Stomach (tissue), 9 donors: ENCODE results near the gene ZBTB2. TPM values are rescaled to one million over a fixed set of nuclear protein-coding genes. Genes with fewer than 3 reads are reported as not detected.
A peak's percentile ranks its signal among the peaks of the same experiment; 100 is the strongest.

ENCODE experiments used
- DNase-seq, 2 donors: peaks; one replicate each; pipeline versions ENCODE4 v3.0.0 to v3.0.0-alpha.2; 2013 to 2019
- H3K27ac ChIP-seq, 5 donors: fragments of 200-600 bp in 4 of 5; sonication (generic) in 4 of 5; one replicate each; pipeline ENCODE4 v1.5.1; 2013 to 2019; ENCODE audit warnings: mild to moderate bottlenecking in 1 of 5, moderate library complexity in 1 of 5
- H3K27me3 ChIP-seq, 3 donors: fragments of 200-600 bp; sonication (generic); one replicate each; pipeline ENCODE4 v1.5.1; 2017 to 2019; ENCODE audit warnings: mixed run types in 1 of 3
- H3K36me3 ChIP-seq, 4 donors: fragments of 200-600 bp; sonication (generic); 1 replicate in 3 of 4; 2 replicates in 1 of 4; pipeline ENCODE4 v1.5.1; 2016 to 2019
- H3K4me1 ChIP-seq, 4 donors: fragments of 200-600 bp; sonication (generic); one replicate each; pipeline ENCODE4 v1.5.1; 2016 to 2019
- H3K4me3 ChIP-seq, 4 donors: fragments of 200-600 bp; sonication (generic) in 3 of 4; one replicate each; pipeline ENCODE4 v1.5.1; 2016 to 2019; ENCODE audit warnings: mild to moderate bottlenecking in 1 of 4
- H3K9me3 ChIP-seq, 4 donors: fragments of 200-600 bp; sonication (generic); one replicate each; pipeline ENCODE4 v1.5.1; 2016 to 2019
- EP300 ChIP-seq: sonication (generic); formaldehyde crosslinking; IDR thresholded peaks from one replicate; pipeline ENCODE4 v1.6.1; 2017; ENCODE audit warnings: antibody characterized with exemption
- POLR2A ChIP-seq, 4 donors: fragments of 450-650 bp; IDR thresholded peaks; one replicate each; pipeline ENCODE4 v1.6.1; 2016; ENCODE audit warnings: antibody characterized with exemption in 4 of 4, control low read depth in 2 of 4, mild to moderate bottlenecking in 1 of 4, moderate library complexity in 1 of 4
- POLR2AphosphoS5 ChIP-seq, 3 donors: sonication (generic); formaldehyde crosslinking; IDR thresholded peaks; one replicate each; pipeline ENCODE4 v1.6.1; 2016; ENCODE audit warnings: antibody characterized with exemption in 3 of 3
- WGBS, 5 donors: extraction: QIAGEN DNeasy Blood & Tissue Kit in 3 of 5; methylation state at CpG; one replicate each; pipeline versions ENCODE4 v1.1.5 to v1.1.7; 2013 to 2018; 5-methylcytosine and 5-hydroxymethylcytosine counted together
- intact Hi-C: fragments of 100-400 bp; cut with DNase I; formaldehyde crosslinking; loops from one replicate; pipeline ENCODE4 v1.15.1; 2023; ENCODE audit warnings: low total_unique reads
- polyA plus RNA-seq, 3 donors: library from polyadenylated mRNA; stranded (reverse); fragments of 200-250 nt; gene quantifications; one replicate each; pipeline ENCODE4 v1.2.3, GENCODE V29; 2013
- total RNA-seq, 5 donors: library from RNA; depleted of rRNA; stranded (reverse); fragments of >200 nt; gene quantifications; one replicate each; pipeline versions ENCODE4 v1.1.0 to v1.2.3, GENCODE V29; 2014 to 2016
- TF ChIP-seq, protein P1 (sequence below), 7 experiments: fragments of 450-650 bp in 4 of 7; fragments of 200-600 bp in 3 of 7; sonication (generic) in 3 of 7; IDR thresholded peaks; one replicate each; pipeline ENCODE4 v1.5.1; 2016 to 2019; ENCODE audit warnings: antibody characterized with exemption in 7 of 7, control low read depth in 2 of 7, mild to moderate bottlenecking in 1 of 7
- donor health status: healthy with polysubstance abuse.
- donor health status: Bipolar disorder and iron deficiency.
- donor health status: healthy.

The ZBTB2 gene
- total and polyA plus RNA-seq, 8 donors = 0.89 to 19.1 (median 7.5) TPM

GRCh38 chr6:151325075-151326050, 66.0 kb downstream of the ZBTB2 start:
- no peaks in the 10 kb centered on the region for H3K9me3 ChIP-seq
- peaks cover 20 to 43% (median 25%) of the 10 kb centered on the region in 4 donors for H3K4me1 ChIP-seq
- DNase-seq = peak; percentile 48 to 83
- H3K27me3 ChIP-seq = peaks cover 0 to 7% (median 0%) of the 10 kb centered on the region in 3 donors
- no peaks in the 10 kb centered on the region for H3K36me3 ChIP-seq
- WGBS, 5 donors = 2 to 4% (median 3%) methylated on average over 11 to 46 of the region's 46 CpGs
- H3K27ac ChIP-seq = peak overlapping the region in 4 of 5 donors; percentile 64 to 91 (median 67)
- intact Hi-C loops = no loop called here
- H3K4me3 ChIP-seq = peak overlapping the region; percentile 49 to 58 (median 56)
- TF ChIP-seq POLR2AphosphoS5 (IDR thresholded peaks at IDR 0.05) (peak in 2 of 3 donors; percentile 29 to 33), POLR2A (IDR thresholded peaks at IDR 0.05) (no peak), EP300 (no peak)
- TF ChIP-seq, protein P1, sequence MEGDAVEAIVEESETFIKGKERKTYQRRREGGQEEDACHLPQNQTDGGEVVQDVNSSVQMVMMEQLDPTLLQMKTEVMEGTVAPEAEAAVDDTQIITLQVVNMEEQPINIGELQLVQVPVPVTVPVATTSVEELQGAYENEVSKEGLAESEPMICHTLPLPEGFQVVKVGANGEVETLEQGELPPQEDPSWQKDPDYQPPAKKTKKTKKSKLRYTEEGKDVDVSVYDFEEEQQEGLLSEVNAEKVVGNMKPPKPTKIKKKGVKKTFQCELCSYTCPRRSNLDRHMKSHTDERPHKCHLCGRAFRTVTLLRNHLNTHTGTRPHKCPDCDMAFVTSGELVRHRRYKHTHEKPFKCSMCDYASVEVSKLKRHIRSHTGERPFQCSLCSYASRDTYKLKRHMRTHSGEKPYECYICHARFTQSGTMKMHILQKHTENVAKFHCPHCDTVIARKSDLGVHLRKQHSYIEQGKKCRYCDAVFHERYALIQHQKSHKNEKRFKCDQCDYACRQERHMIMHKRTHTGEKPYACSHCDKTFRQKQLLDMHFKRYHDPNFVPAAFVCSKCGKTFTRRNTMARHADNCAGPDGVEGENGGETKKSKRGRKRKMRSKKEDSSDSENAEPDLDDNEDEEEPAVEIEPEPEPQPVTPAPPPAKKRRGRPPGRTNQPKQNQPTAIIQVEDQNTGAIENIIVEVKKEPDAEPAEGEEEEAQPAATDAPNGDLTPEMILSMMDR (IDR thresholded peaks at IDR 0.05) = no peak

GRCh38 chr6:151324488-151324825, 66.9 kb downstream of the ZBTB2 start:
- peak overlapping the region in 4 of 5 donors; percentile 64 to 91 (median 67) for H3K27ac ChIP-seq
- intact Hi-C loops = loop anchor here (5.0 kb wide), 1 partner anchor 307 kb away; no protein-coding TSS in a partner anchor

GRCh38 chr6:151323791-151324487, 67.4 kb downstream of the ZBTB2 start:
- peak; percentile 80 to 95 for DNase-seq
- WGBS, 5 donors = 18 to 22% (median 20%) methylated on average over 12 of the region's 12 CpGs
- H3K9me3 ChIP-seq = no peaks in the 10 kb centered on the region
- no peaks in the 10 kb centered on the region for H3K36me3 ChIP-seq
- H3K27ac ChIP-seq = peak overlapping the region in 4 of 5 donors; percentile 64 to 91 (median 67)
- TF ChIP-seq, protein P1 (IDR thresholded peaks at IDR 0.05) = peak in 6 of 7 experiments; percentile 58 to 98 (median 98)
- TF ChIP-seq POLR2AphosphoS5 (IDR thresholded peaks at IDR 0.05) (peak; percentile 38 to 83 (median 72)), EP300 (peak; percentile 45), POLR2A (IDR thresholded peaks at IDR 0.05) (no peak)
- H3K4me1 ChIP-seq = peaks cover 20 to 39% (median 25%) of the 10 kb centered on the region in 4 donors
- intact Hi-C loops = loop anchor here (5.0 kb wide), 1 partner anchor 307 kb away; no protein-coding TSS in a partner anchor
- no peak overlapping the region for H3K4me3 ChIP-seq
- peaks cover 0 to 7% (median 0%) of the 10 kb centered on the region in 3 donors for H3K27me3 ChIP-seq

More at GRCh38 chr6:151324488-151324825, 66.9 kb downstream of the ZBTB2 start:
- H3K27me3 ChIP-seq = peaks cover 0 to 7% (median 0%) of the 10 kb centered on the region in 3 donors
- no peak for DNase-seq
- no peaks in the 10 kb centered on the region for H3K36me3 ChIP-seq
- no peaks in the 10 kb centered on the region for H3K9me3 ChIP-seq
- no peak overlapping the region for H3K4me3 ChIP-seq
- TF ChIP-seq EP300 (no peak), POLR2A (IDR thresholded peaks at IDR 0.05) (no peak)
- TF ChIP-seq, protein P1 (IDR thresholded peaks at IDR 0.05) = peak in 1 of 7 experiments; percentile 42
- H3K4me1 ChIP-seq = peaks cover 20 to 40% (median 25%) of the 10 kb centered on the region in 4 donors
- WGBS, 5 donors = 28 to 35% (median 29%) methylated on average over 6 of the region's 6 CpGs

DNA sequence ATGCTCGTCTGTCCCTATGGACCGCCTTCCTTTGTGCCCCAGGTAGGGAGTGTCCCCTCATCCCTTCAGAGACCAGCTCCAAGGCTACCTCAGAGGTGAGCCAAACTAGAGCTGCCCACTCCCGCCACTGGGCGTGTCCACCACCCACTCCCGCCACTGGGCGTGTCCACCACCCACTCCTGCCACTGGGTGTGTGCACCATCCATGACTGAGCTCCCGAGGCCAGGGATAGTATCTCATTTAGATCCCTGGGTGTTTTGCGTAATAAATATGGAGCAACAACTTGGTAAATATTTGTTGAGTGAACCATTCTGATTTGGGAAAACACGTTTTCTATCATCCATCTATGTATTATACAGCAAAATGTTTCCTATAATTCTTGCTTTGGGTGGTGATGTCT, 68.8 kb downstream of the ZBTB2 start:
- no peak overlapping the region for H3K4me3 ChIP-seq
- no peak for TF ChIP-seq POLR2A (IDR thresholded peaks at IDR 0.05)
- H3K27me3 ChIP-seq = peaks cover 0 to 7% (median 0%) of the 10 kb centered on the region in 3 donors
- WGBS, 5 donors = 66 to 80% (median 67%) methylated on average over 9 of the region's 9 CpGs
- H3K36me3 ChIP-seq = no peaks in the 10 kb centered on the region
- H3K4me1 ChIP-seq = peaks cover 20 to 38% (median 28%) of the 10 kb centered on the region in 4 donors
- H3K9me3 ChIP-seq = no peaks in the 10 kb centered on the region
- intact Hi-C loops = loop anchor here (5.0 kb wide), 1 partner anchor 305 kb away; no protein-coding TSS in a partner anchor
- DNase-seq = no peak
- H3K27ac ChIP-seq = peak overlapping the region in 1 of 5 donors; percentile 91
